Suprapubic skin (tissue), 4 donors: ENCODE measurements around the gene NCBP1. TPM values are rescaled to one million over a fixed set of nuclear protein-coding genes. Genes with fewer than 3 reads are reported as not detected.

Source experiments
- DNase-seq, 2 donors: peaks; one replicate each; pipeline ENCODE4 v3.0.0-alpha.2; 2019; ENCODE audit warnings: low spot score in 2 of 2
- H3K27ac ChIP-seq: fragments of 200-600 bp; sonication (generic); one replicate; pipeline ENCODE4 v1.5.1; 2019
- H3K27me3 ChIP-seq: fragments of 200-600 bp; sonication (generic); one replicate; pipeline ENCODE4 v1.5.1; 2019
- H3K36me3 ChIP-seq: fragments of 200-600 bp; sonication (generic); one replicate; pipeline ENCODE4 v1.5.1; 2019
- H3K4me1 ChIP-seq: fragments of 200-600 bp; sonication (generic); one replicate; pipeline ENCODE4 v1.5.1; 2019
- H3K4me3 ChIP-seq: fragments of 200-600 bp; sonication (generic); one replicate; pipeline ENCODE4 v1.5.1; 2019; ENCODE audit warnings: mild to moderate bottlenecking
- H3K9me3 ChIP-seq: fragments of 200-600 bp; sonication (generic); one replicate; pipeline ENCODE4 v1.5.1; 2019
- CTCF ChIP-seq, 2 donors: fragments of 200-600 bp in 1 of 2; fragments of 450-650 bp in 1 of 2; sonication (generic) in 1 of 2; IDR thresholded peaks; one replicate each; pipeline ENCODE4 v1.5.1; 2016 to 2019; ENCODE audit warnings: antibody characterized with exemption in 2 of 2, mild to moderate bottlenecking in 1 of 2, moderate library complexity in 1 of 2
- EP300 ChIP-seq: sonication (generic); formaldehyde crosslinking; IDR thresholded peaks from one replicate; pipeline ENCODE4 v1.6.1; 2017; ENCODE audit warnings: antibody characterized with exemption
- POLR2A ChIP-seq, 2 donors: fragments of 450-650 bp; IDR thresholded peaks; one replicate each; pipeline ENCODE4 v1.6.1; 2017; ENCODE audit warnings: antibody characterized with exemption in 2 of 2, mild to moderate bottlenecking in 2 of 2, moderate library complexity in 2 of 2
- POLR2AphosphoS5 ChIP-seq, 3 donors: sonication (generic); formaldehyde crosslinking; IDR thresholded peaks; one replicate each; pipeline ENCODE4 v1.6.1; 2017; ENCODE audit warnings: antibody characterized with exemption in 3 of 3
- WGBS: methylation state at CpG from one replicate; pipeline ENCODE4 v1.1.5; 2018; 5-methylcytosine and 5-hydroxymethylcytosine counted together
- total RNA-seq, 4 donors: library from RNA; depleted of rRNA; stranded (reverse); fragments of >200 nt; gene quantifications; one replicate each; pipeline ENCODE4 v1.1.0, GENCODE V29; 2016

The NCBP1 gene
- total RNA-seq, 4 donors from 2014 or later = 13.6 to 43.9 (median 16.3) TPM

GRCh38 chr9:97628668-97629067 is 5.0 kb upstream of the NCBP1 start:
- Histone ChIP-seq H3K9me3 (no peaks in the 10 kb centered on the region), H3K27ac (no peak overlapping the region), H3K4me3 (no peak overlapping the region), H3K36me3 (peaks cover 7% of the 10 kb centered on the region), H3K4me1 (peaks cover 12% of the 10 kb centered on the region), H3K27me3 (no peaks in the 10 kb centered on the region)
- no peak for DNase-seq
- 88% methylated on average over 3 of the region's 3 CpGs for WGBS
- TF ChIP-seq CTCF (IDR thresholded peaks at IDR 0.05) (no peak), EP300 (no peak), POLR2AphosphoS5 (IDR thresholded peaks at IDR 0.05) (no peak), POLR2A (IDR thresholded peaks at IDR 0.05) (no peak)

DNA sequence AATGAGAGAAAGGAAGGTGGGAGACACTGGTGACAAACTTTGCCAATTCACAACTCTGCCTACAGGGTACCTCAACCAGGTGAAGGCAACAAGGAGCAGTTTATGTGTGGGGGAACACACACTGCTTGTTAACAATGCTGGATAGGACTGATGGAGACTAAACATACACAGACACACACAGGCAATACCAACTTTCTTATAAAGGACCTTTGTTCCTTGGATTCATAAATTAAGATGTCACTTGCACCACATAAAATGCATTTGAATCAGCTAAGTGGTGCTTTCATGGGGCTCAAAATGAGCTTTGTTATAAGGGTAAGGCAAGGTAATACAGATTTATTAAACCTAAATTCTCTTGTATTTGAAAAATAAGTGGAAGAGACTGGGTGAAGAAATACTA is 4.5 kb upstream of the NCBP1 start:
- Histone ChIP-seq H3K4me1 (peaks cover 12% of the 10 kb centered on the region), H3K36me3 (peaks cover 5% of the 10 kb centered on the region), H3K9me3 (no peaks in the 10 kb centered on the region), H3K4me3 (no peak overlapping the region), H3K27ac (no peak overlapping the region), H3K27me3 (no peaks in the 10 kb centered on the region)
- no peak for TF ChIP-seq CTCF (IDR thresholded peaks at IDR 0.05)
- no peak for TF ChIP-seq EP300
- TF ChIP-seq POLR2A (IDR thresholded peaks at IDR 0.05) = no peak
- TF ChIP-seq POLR2AphosphoS5 (IDR thresholded peaks at IDR 0.05) = no peak
- DNase-seq = no peak

DNA sequence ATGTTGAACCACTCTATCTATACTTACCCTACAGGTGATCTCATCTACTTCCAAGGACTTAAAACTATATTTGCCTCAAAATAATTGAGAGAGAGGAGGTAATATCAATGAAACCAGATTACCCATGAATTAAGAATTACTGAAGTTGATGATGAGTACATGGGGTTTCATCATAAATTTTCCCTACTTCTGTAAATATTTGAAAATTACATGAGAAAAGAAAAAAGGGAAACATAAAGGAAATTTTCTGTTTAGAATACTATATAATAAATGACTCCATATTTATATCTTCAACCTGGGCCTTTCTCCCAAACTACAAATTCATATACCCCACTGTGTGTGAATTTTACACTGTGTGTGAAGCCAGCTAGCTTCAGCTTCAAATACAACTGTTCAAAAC is 3.0 kb upstream of the NCBP1 start:
- H3K4me1 ChIP-seq = peaks cover 26% of the 10 kb centered on the region
- TF ChIP-seq CTCF (IDR thresholded peaks at IDR 0.05) (no peak), POLR2AphosphoS5 (IDR thresholded peaks at IDR 0.05) (no peak), EP300 (no peak), POLR2A (IDR thresholded peaks at IDR 0.05) (no peak)
- DNase-seq = no peak

GRCh38 chr9:97632248-97632984 is 1.2 kb upstream of the NCBP1 start:
- Histone ChIP-seq H3K9me3 (no peaks in the 10 kb centered on the region), H3K27ac (peak overlapping the region; percentile 99), H3K4me1 (peaks cover 40% of the 10 kb centered on the region), H3K4me3 (peak overlapping the region; percentile 88), H3K36me3 (no peaks in the 10 kb centered on the region), H3K27me3 (no peaks in the 10 kb centered on the region)
- TF ChIP-seq EP300 (no peak), POLR2A (IDR thresholded peaks at IDR 0.05) (no peak), CTCF (IDR thresholded peaks at IDR 0.05) (no peak), POLR2AphosphoS5 (IDR thresholded peaks at IDR 0.05) (no peak)
- peak; percentile 75 to 82 for DNase-seq
- WGBS = 2% methylated on average over 27 of the region's 27 CpGs

More for the DNA sequence above, 3.0 kb upstream of the NCBP1 start:
- Histone ChIP-seq H3K27ac (no peak overlapping the region), H3K36me3 (peaks cover 2% of the 10 kb centered on the region), H3K4me3 (no peak overlapping the region), H3K9me3 (no peaks in the 10 kb centered on the region), H3K27me3 (no peaks in the 10 kb centered on the region)

GRCh38 chr9:97633859-97634490 is 354 bp downstream of the NCBP1 start:
- Histone ChIP-seq H3K36me3 (no peaks in the 10 kb centered on the region), H3K4me1 (peaks cover 49% of the 10 kb centered on the region), H3K9me3 (no peaks in the 10 kb centered on the region), H3K27me3 (no peaks in the 10 kb centered on the region), H3K4me3 (peak overlapping the region; percentile 88), H3K27ac (peak overlapping the region; percentile 99)
- TF ChIP-seq CTCF (IDR thresholded peaks at IDR 0.05) (no peak), EP300 (no peak), POLR2AphosphoS5 (IDR thresholded peaks at IDR 0.05) (no peak), POLR2A (IDR thresholded peaks at IDR 0.05) (no peak)
- DNase-seq = no peak
- 1% methylated on average over 19 of the region's 43 CpGs for WGBS
